Retinal pigment epithelial cell (primary cell): ENCODE results near the gene TRAPPC12.

ENCODE experiments used
- DNase-seq: peaks from one replicate; pipeline ENCODE4 v3.0.0-alpha.2; 2010; ENCODE audit warnings: low read depth
- H3K4me3 ChIP-seq: 2 replicates; pipeline ENCODE4 v1.5.1; 2011; ENCODE audit warnings: mild to moderate bottlenecking, low read length, control low read depth, moderate library complexity
- CTCF ChIP-seq: conservative IDR thresholded peaks from 2 replicates; pipeline ENCODE4 v1.5.1; 2011; ENCODE audit warnings: low read depth, low read length, control low read depth, inconsistent platforms

Gene TRAPPC12

DNA sequence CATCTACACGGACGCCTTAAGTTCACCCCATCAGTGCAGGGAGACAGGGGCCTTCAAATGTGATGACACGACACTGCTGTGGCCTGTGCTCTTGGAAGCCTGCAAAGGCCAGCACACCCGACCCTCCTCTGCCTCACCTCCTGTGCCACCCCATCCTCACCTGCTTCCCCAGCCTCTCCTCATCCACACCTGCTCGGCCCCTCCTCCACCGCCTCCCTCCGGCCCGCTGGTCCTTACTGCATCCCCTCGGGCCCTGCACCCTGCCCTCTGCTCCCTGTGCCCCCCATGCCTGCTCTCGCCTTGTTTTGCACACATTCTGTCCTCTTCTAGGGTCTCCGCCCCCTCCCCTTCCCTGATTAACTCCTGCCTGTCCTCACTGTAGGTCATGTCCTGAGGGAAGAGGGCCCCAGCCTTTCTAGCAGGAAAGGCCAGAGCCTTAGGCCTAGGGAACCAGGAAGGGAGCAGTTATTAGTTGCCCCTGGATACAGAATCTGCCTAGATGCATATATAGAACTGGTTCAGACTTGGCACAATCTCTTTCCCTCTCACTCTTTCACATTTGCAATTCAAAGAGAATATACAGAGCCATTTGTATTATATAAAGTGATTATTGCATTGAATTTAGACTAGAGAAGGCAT, 39.4 kb downstream of the TRAPPC12 start:
- no peak overlapping the region for H3K4me3 ChIP-seq
- no peak for DNase-seq
- no peak for TF ChIP-seq CTCF

DNA sequence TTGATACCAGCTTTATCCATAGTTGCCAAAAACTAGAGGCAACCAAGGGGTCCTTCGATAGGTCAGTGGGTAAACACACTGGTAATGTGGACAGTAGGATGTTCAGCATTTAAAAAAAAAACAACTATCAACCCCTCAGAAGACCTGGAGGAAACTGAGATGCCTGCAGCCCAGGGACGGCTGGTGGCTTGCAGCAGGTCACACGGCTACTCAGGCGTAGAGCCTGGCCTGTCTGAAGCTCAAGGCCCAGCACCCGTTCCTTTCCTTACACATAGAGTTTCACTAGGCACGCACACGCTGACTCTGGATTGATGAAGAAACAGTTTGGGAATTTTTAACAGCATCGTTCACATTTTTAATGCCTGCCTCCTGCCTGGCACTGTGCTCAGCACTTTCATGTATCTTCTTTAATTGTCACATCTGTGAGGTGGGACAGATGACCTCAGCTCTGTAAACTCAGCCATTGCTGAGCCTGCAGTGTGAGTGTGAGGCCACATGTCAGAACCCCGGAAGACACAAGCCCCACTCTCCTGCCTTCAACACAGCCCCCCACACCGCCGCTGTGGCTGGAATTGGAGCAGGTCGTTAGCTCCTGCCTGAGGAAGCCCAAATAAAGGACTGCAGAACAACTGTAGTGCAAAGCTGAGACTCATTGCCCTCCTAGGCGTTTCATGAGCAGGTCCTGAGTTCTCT, 40.7 kb downstream of the TRAPPC12 start:
- TF ChIP-seq CTCF = no peak
- no peak for DNase-seq
- no peak overlapping the region for H3K4me3 ChIP-seq

- no peak for DNase-seq
- H3K4me3 ChIP-seq = no peak overlapping the region
- no peak for TF ChIP-seq CTCF
Observed at GRCh38 chr2:3420769-3421397, 41.4 kb downstream of the TRAPPC12 start.

- H3K4me3 ChIP-seq = no peak overlapping the region
- DNase-seq = no peak
- no peak for TF ChIP-seq CTCF
Observed at GRCh38 chr2:3421580-3421979, 42.1 kb downstream of the TRAPPC12 start.

DNA sequence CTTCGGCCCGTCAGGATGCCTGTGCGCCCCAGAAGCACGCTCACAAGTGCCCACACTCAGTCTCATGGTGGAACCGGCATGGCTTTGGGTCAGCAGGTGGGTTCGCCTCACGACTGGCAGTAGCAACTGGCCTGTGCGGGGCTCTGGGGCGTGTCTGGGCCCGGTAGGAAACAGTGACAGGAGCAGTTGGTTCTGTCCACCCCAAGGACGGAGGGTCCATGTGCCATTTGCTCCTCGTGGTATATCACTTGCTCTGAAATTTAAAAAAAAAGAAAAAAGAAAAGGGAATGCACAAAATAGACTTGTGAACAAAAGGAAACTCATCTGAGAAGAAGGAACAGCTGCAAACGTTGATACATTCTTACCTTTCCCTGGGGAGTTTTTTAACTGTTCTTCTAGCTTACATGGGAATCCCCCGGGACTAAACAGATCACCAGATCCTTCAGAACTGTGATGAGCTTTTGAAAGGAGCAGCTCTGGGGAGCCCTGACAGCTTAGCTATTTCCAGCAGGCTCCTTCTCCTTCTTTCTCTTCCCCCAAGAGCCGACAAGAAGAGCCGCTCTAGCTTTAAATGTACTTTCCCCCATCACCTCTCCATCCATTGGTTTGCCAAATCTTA, 42.8 kb downstream of the TRAPPC12 start:
- H3K4me3 ChIP-seq = no peak overlapping the region
- no peak for DNase-seq
- no peak for TF ChIP-seq CTCF

DNA sequence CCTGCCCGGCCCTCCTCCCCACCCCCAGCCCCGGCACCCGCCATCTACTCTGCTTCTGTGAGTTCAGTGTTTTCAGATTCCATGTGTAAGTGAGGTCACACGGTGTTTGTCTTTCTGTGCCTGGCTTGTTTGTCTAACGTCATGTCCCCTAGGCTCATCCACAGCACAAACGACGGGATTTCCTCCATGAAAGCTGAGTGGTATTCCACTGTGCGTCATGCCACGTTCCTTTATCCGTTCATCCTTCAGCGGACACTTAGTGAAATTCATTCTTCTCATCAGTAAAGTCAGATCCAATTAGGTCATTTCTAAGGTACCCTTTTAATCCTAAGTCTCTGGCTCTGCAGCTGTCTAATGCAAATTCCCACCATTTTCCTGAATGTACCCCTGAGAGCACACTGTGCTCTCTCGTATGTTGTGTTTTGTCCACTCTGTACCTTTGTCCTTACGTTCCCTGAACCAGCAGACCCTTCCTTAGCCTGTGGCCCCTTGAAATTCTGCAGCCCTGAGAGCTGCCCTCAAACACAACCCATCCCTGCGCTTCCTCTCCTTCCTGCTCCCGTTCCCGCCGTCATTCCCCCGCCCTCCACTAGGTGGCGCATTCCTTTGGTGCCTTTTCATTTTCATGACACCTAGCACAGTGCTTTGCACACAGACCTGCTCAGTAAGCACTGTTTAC, 44.1 kb downstream of the TRAPPC12 start:
- DNase-seq = no peak
- peak; percentile 98 for TF ChIP-seq CTCF
- no peak overlapping the region for H3K4me3 ChIP-seq
